C4-2B (cell line): ENCODE results near the gene PRADC1.
A peak's percentile ranks its signal among the peaks of the same experiment; 100 is the strongest.

Source experiments
- H3K27ac ChIP-seq: fragments of 450-650 bp; 2 replicates; pipeline ENCODE4 v1.5.1; 2017
- CTCF ChIP-seq: fragments of 450-650 bp; conservative IDR thresholded peaks from 2 replicates; pipeline ENCODE4 v1.5.1; 2017; ENCODE audit warnings: mild to moderate bottlenecking
- ZFX ChIP-seq: fragments of 450-650 bp; IDR thresholded peaks from 2 replicates; pipeline ENCODE4 v1.6.1; 2017

The PRADC1 gene

GRCh38 chr2:73233154-73233931, at the start of gene PRADC1:
Gene PRADC1, minus strand, starts transcription at chr2:73233239. Its CDS starts 79 bp downstream, at chr2:73233160.
- H3K27ac ChIP-seq: peak within 1 kb of the TSS; percentile 92
- TF ChIP-seq CTCF (no peak), ZFX (no peak)

DNA sequence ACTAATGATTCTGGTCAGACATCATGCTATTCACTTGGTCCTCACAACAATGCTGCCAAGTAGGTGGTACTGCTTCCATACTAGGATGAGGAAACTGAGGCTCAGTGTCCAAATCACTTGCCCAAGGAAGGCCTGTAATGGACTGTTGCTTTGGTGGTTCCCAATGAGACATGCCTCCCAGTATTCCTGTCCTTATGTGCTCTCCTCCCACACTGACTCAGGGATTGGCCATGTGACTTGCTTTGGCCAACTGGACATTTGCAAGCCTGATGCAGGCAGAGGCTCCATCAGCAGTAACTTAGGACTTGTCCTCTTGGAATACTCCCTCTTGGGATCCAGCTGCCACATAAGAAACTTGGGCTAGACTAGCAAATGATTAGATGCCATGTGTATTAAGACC, 48.2 kb upstream of the PRADC1 start:
- no peak overlapping the region for H3K27ac ChIP-seq
- TF ChIP-seq ZFX: no peak
- TF ChIP-seq CTCF: no peak

GRCh38 chr2:73279852-73280251, 46.8 kb upstream of the PRADC1 start:
- no peak for TF ChIP-seq ZFX
- no peak for TF ChIP-seq CTCF

GRCh38 chr2:73272270-73272669, 39.2 kb upstream of the PRADC1 start:
- no peak for TF ChIP-seq ZFX
- TF ChIP-seq CTCF: no peak
- no peak overlapping the region for H3K27ac ChIP-seq

More at GRCh38 chr2:73279852-73280251, 46.8 kb upstream of the PRADC1 start:
- H3K27ac ChIP-seq: no peak overlapping the region

DNA sequence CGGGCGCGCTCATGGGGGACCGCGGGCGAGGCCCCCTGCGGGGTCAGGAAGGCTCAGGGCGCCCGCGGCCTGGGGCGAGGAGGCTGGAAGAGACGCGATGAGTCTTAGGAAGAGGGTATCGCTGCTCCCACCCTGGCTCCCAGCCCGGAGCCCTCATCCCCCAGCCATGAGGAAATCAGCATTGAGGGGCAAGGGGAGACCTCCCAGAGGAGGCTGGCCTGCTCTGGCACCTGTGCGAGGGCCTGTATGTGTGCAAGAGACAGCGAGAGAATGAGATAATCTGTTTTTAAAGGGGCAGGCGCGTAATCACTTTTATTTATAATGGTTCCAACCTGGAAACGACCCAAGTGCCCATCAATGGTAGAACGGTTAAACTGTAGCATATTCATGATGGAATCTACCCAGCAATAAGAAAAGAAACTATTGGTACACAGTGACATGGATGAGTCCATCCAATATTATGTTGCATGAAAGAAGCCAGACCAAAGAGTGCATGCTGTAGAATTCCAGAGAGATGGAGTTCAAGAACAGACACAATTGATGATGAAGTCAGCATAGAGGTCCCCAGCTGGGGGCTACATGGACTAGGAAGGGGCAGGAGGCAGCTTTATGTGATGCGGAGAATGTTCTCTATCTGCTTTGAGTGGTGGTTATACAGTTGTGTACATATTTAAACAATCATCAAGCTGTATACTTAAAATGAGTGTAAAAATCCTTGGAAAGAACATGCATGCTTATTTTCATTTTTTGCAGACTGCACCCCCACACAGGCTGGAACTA, 36.8 kb upstream of the PRADC1 start:
- H3K27ac ChIP-seq: peak overlapping the region; percentile 91

DNA sequence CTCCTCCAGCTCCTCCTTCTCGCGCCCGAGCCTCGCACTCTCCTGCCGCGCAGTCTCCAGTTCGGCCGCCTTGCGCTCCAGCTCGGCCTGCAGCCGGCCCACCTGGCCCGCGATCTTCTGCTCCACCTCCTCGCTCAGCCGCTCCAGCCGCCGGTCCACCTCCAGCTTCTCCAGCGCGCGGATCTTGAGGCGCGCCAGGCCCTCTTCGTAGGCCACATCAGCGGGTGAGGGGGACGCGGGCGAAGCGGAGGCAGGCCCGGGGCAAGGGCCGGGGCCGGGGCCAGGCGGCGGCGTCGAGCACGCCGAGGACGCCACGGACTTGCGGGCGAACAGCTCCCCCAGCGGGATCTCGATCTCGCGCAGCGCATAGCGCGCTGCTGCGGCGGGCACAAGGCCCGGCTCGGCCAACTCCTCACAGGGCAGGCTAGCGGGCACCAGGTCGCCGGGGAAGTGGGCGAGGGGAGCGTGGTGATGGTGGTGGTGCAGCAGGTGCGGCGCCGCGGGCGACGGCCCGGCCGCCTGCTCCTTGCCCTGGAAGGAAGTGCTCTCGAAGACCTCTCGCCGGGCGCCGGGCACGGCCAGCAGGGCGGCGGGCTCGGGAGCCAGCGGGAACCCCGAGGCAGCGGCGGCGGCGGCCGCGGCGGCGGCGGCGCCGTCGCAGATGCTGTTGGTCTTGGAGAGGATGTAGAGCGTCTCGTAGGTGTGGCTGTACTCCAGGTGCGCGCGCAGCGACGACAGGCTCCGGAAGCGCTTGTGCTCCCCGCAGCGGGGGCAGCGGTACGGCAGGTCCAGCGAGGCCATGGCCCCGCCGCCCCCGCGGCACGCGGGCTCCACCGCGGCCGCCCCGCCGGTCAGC, 36.0 kb upstream of the PRADC1 start:
- TF ChIP-seq CTCF: peak; percentile 50
- TF ChIP-seq ZFX: peak; percentile 94
- peak overlapping the region; percentile 91 for H3K27ac ChIP-seq

More for the DNA sequence above, 36.8 kb upstream of the PRADC1 start:
- no peak for TF ChIP-seq CTCF
- no peak for TF ChIP-seq ZFX
